Liver (tissue), 9 donors: ENCODE measurements around the gene C19orf44. TPM values are rescaled to one million over a fixed set of nuclear protein-coding genes. Genes with fewer than 3 reads are reported as not detected.

ENCODE experiments used
- DNase-seq: peaks from one replicate; pipeline ENCODE4 v3.0.0-alpha.2; 2017; ENCODE audit warnings: low spot score
- H3K27ac ChIP-seq, 2 donors: one replicate each; pipeline ENCODE4 v1.7.0; 2013; ENCODE audit warnings: inconsistent platforms in 2 of 2, low read length in 2 of 2, control low read depth in 1 of 2, low read depth in 1 of 2, mild to moderate bottlenecking in 1 of 2
- H3K27me3 ChIP-seq, 4 donors: one replicate each; pipeline versions ENCODE4 v1.6.1 to v1.7.0; 2013; ENCODE audit warnings: low read length in 3 of 4, inconsistent platforms in 1 of 4, mild to moderate bottlenecking in 1 of 4, moderate library complexity in 1 of 4; ENCODE audit not compliant: control insufficient read depth in 4 of 4, insufficient read depth in 4 of 4
- H3K36me3 ChIP-seq, 4 donors: one replicate each; pipeline versions ENCODE4 v1.6.1 to v1.7.0; 2013; ENCODE audit warnings: low read length in 3 of 4, mild to moderate bottlenecking in 3 of 4, low read depth in 1 of 4, moderate library complexity in 1 of 4; ENCODE audit not compliant: control insufficient read depth in 4 of 4, insufficient read depth in 3 of 4
- H3K4me1 ChIP-seq, 4 donors: one replicate each; pipeline versions ENCODE4 v1.6.1 to v1.7.0; 2013; ENCODE audit warnings: low read length in 3 of 4, mild to moderate bottlenecking in 3 of 4, moderate library complexity in 1 of 4; ENCODE audit not compliant: control insufficient read depth in 4 of 4, insufficient read depth in 4 of 4
- H3K4me3 ChIP-seq, 3 donors: one replicate each; pipeline versions ENCODE4 v1.6.1 to v1.7.0; 2013; ENCODE audit warnings: low read length in 3 of 3, control low read depth in 1 of 3, low read depth in 1 of 3, mild to moderate bottlenecking in 1 of 3
- H3K9ac ChIP-seq, 2 donors: one replicate each; pipeline ENCODE4 v1.7.0; 2013; ENCODE audit warnings: low read length in 2 of 2, mild to moderate bottlenecking in 2 of 2, moderate library complexity in 2 of 2, control low read depth in 1 of 2, low read depth in 1 of 2
- H3K9me3 ChIP-seq, 4 donors: one replicate each; pipeline versions ENCODE4 v1.6.1 to v1.7.0; 2013; ENCODE audit warnings: low read length in 3 of 4; ENCODE audit not compliant: control insufficient read depth in 4 of 4
- ATF3 ChIP-seq: IDR thresholded peaks from 2 replicates; pipeline ENCODE4 v1.6.1; 2016; ENCODE audit warnings: antibody characterized with exemption
- EGR1 ChIP-seq, 2 donors: IDR thresholded peaks; 2 replicates each; pipeline ENCODE4 v1.6.1; 2016 to 2018; ENCODE audit warnings: antibody characterized with exemption in 2 of 2, low read depth in 2 of 2
- FOXA1 ChIP-seq: IDR thresholded peaks from 2 replicates; pipeline ENCODE4 v1.6.1; 2016; ENCODE audit warnings: antibody characterized with exemption
- FOXA2 ChIP-seq: IDR thresholded peaks from 2 replicates; pipeline ENCODE4 v1.6.1; 2016; ENCODE audit warnings: antibody characterized with exemption
- GABPA ChIP-seq, 2 donors: IDR thresholded peaks in 1 of 2; conservative IDR thresholded peaks in 1 of 2; 2 replicates each; pipeline ENCODE4 v1.6.1; 2016; ENCODE audit warnings: antibody characterized with exemption in 2 of 2, mild to moderate bottlenecking in 1 of 2, moderate library complexity in 1 of 2
- HNF4G ChIP-seq: IDR thresholded peaks from 2 replicates; pipeline ENCODE4 v1.6.1; 2016; ENCODE audit warnings: antibody characterized with exemption
- JUND ChIP-seq, 2 donors: IDR thresholded peaks; 2 replicates each; pipeline ENCODE4 v1.6.1; 2016; ENCODE audit warnings: antibody characterized with exemption in 2 of 2
- NR2F2 ChIP-seq: IDR thresholded peaks from 2 replicates; pipeline ENCODE4 v1.6.1; 2016; ENCODE audit warnings: antibody characterized with exemption
- RAD21 ChIP-seq, 2 donors: IDR thresholded peaks; 2 replicates each; pipeline ENCODE4 v1.6.1; 2016; ENCODE audit warnings: antibody characterized with exemption in 2 of 2, mild to moderate bottlenecking in 2 of 2
- RXRA ChIP-seq, 2 donors: IDR thresholded peaks; 2 replicates each; pipeline ENCODE4 v1.6.1; 2017 to 2018; ENCODE audit warnings: antibody characterized with exemption in 2 of 2, mild to moderate bottlenecking in 1 of 2
- TAF1 ChIP-seq: conservative IDR thresholded peaks from 2 replicates; pipeline ENCODE4 v1.6.1; 2016; ENCODE audit warnings: antibody characterized with exemption, mild to moderate bottlenecking
- YY1 ChIP-seq: IDR thresholded peaks from 2 replicates; pipeline ENCODE4 v1.6.1; 2016; ENCODE audit warnings: antibody characterized with exemption, mild to moderate bottlenecking
- WGBS: extraction: QIAGEN DNeasy Blood & Tissue Kit; methylation state at CpG from one replicate; pipeline ENCODE4 v1.1.7; 2013; 5-methylcytosine and 5-hydroxymethylcytosine counted together
- polyA plus RNA-seq, 2 donors: library from polyadenylated mRNA; stranded (reverse) in 1 of 2; unstranded in 1 of 2; fragments of 200-250 nt in 1 of 2; fragments of >200 nt in 1 of 2; fragmentation: Nextera tagmentation in 1 of 2; extraction: Ambion mirVana in 1 of 2; gene quantifications; one replicate each; pipeline versions ENCODE4 v1.2.1 to v1.2.3, GENCODE V29; 2013 to 2015
- total RNA-seq, 2 donors: library from RNA; depleted of rRNA; stranded (reverse); fragments of >200 nt; gene quantifications; one replicate each; pipeline ENCODE4 v1.2.3, GENCODE V29; 2014
- TF ChIP-seq, protein P1 (sequence below): fragments of 150-350 bp; IDR thresholded peaks from 2 replicates; pipeline ENCODE4 v1.5.1; 2017; ENCODE audit warnings: improper control_type of control experiment, low read depth, low read length; ENCODE audit not compliant: missing input control
- TF ChIP-seq, protein P2 (sequence below): IDR thresholded peaks from 2 replicates; pipeline ENCODE4 v1.6.1; 2016; ENCODE audit warnings: antibody characterized with exemption, mild to moderate bottlenecking
- TF ChIP-seq, protein P3 (sequence below): IDR thresholded peaks from 2 replicates; pipeline ENCODE4 v1.6.1; 2016; ENCODE audit warnings: antibody characterized with exemption
- donor health status: healthy.
- donor health status: healthy.
- donor health status: healthy.
- donor health status: healthy.
- donor health status: healthy.

C19orf44 gene
- total and polyA plus RNA-seq, 4 donors = 0.89 to 3.0 (median 1.3) TPM

DNA sequence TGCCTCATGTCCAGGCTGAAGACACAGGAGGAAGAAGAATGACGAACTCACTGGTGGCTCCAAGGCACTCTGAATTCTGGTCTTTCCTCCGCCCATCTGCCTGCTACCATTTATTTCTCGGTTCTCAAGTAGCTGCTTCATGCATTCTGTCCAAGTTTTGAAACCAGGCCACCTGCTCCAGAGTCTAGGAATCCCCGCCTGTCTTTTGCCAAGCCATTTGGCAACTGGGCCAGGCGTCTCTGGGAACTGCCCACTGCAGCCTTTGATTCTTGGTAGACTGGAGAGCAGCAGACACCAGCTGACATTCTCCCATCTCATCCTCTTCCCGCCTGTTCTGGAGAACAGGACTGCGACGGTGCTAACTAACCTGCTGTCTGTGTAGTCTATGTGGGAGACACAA is 65.2 kb downstream of the C19orf44 start:
- peaks cover 14 to 47% (median 32%) of the 10 kb centered on the region in 4 donors for H3K36me3 ChIP-seq
- no peak overlapping the region for H3K9ac ChIP-seq
- H3K4me3 ChIP-seq = no peak overlapping the region
- no peak overlapping the region for H3K27ac ChIP-seq
- DNase-seq = no peak
- no peaks in the 10 kb centered on the region for H3K4me1 ChIP-seq
- H3K27me3 ChIP-seq = no peaks in the 10 kb centered on the region
- TF ChIP-seq YY1 (no peak), ATF3 (no peak), FOXA1 (no peak), GABPA (IDR thresholded peaks at IDR 0.05 in 1 of 2, conservative IDR thresholded peaks at IDR 0.05 in 1 of 2) (no peak), RXRA (IDR thresholded peaks at IDR 0.05) (no peak), RAD21 (IDR thresholded peaks at IDR 0.05) (no peak), FOXA2 (no peak), EGR1 (IDR thresholded peaks at IDR 0.05; ENCODE audit: low read depth in 2 of 2) (no peak), HNF4G (no peak)
- TF ChIP-seq, protein P1, sequence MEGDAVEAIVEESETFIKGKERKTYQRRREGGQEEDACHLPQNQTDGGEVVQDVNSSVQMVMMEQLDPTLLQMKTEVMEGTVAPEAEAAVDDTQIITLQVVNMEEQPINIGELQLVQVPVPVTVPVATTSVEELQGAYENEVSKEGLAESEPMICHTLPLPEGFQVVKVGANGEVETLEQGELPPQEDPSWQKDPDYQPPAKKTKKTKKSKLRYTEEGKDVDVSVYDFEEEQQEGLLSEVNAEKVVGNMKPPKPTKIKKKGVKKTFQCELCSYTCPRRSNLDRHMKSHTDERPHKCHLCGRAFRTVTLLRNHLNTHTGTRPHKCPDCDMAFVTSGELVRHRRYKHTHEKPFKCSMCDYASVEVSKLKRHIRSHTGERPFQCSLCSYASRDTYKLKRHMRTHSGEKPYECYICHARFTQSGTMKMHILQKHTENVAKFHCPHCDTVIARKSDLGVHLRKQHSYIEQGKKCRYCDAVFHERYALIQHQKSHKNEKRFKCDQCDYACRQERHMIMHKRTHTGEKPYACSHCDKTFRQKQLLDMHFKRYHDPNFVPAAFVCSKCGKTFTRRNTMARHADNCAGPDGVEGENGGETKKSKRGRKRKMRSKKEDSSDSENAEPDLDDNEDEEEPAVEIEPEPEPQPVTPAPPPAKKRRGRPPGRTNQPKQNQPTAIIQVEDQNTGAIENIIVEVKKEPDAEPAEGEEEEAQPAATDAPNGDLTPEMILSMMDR = no peak
- no peaks in the 10 kb centered on the region for H3K9me3 ChIP-seq
- WGBS = 94% methylated on average over 8 of the region's 8 CpGs

- H3K4me3 ChIP-seq = no peak overlapping the region
- H3K4me1 ChIP-seq = no peaks in the 10 kb centered on the region
- no peak for TF ChIP-seq FOXA1
- TF ChIP-seq ATF3 = no peak
- TF ChIP-seq JUND (IDR thresholded peaks at IDR 0.05) = no peak
- TF ChIP-seq RXRA (IDR thresholded peaks at IDR 0.05) = no peak
- no peaks in the 10 kb centered on the region for H3K27me3 ChIP-seq
- no peaks in the 10 kb centered on the region for H3K9me3 ChIP-seq
- DNase-seq = no peak
- no peak overlapping the region for H3K9ac ChIP-seq
- peaks cover 13 to 57% (median 37%) of the 10 kb centered on the region in 4 donors for H3K36me3 ChIP-seq
- no peak overlapping the region for H3K27ac ChIP-seq
- WGBS = 97% methylated on average over 6 of the region's 6 CpGs
Observed at GRCh38 chr19:16562608-16563025, 66.4 kb downstream of the C19orf44 start.

DNA sequence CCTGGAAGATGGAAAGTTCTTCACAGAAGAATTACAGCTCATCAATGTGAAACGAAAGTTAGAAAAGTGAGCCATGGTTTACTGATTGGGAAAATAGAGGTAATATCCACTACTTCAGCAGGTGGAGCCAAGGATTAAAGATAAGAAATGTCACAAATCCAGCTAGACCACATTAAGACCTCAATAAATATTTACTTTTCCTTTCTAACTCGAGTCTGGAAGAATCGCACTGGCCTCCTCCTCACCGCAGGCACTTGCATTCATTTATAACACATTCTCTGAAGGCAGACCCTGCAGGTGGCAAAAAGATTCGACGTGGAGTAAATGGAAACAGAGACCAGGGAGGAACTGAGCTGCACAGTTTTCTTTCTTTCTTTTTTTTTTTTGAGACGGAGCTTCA is 68.6 kb downstream of the C19orf44 start:
- H3K9ac ChIP-seq = no peak overlapping the region
- H3K27me3 ChIP-seq = no peaks in the 10 kb centered on the region
- TF ChIP-seq GABPA (IDR thresholded peaks at IDR 0.05 in 1 of 2, conservative IDR thresholded peaks at IDR 0.05 in 1 of 2) (no peak), NR2F2 (no peak), FOXA2 (no peak), JUND (IDR thresholded peaks at IDR 0.05) (no peak), ATF3 (no peak), TAF1 (no peak), YY1 (no peak), RAD21 (IDR thresholded peaks at IDR 0.05) (no peak)
- TF ChIP-seq, protein P2, sequence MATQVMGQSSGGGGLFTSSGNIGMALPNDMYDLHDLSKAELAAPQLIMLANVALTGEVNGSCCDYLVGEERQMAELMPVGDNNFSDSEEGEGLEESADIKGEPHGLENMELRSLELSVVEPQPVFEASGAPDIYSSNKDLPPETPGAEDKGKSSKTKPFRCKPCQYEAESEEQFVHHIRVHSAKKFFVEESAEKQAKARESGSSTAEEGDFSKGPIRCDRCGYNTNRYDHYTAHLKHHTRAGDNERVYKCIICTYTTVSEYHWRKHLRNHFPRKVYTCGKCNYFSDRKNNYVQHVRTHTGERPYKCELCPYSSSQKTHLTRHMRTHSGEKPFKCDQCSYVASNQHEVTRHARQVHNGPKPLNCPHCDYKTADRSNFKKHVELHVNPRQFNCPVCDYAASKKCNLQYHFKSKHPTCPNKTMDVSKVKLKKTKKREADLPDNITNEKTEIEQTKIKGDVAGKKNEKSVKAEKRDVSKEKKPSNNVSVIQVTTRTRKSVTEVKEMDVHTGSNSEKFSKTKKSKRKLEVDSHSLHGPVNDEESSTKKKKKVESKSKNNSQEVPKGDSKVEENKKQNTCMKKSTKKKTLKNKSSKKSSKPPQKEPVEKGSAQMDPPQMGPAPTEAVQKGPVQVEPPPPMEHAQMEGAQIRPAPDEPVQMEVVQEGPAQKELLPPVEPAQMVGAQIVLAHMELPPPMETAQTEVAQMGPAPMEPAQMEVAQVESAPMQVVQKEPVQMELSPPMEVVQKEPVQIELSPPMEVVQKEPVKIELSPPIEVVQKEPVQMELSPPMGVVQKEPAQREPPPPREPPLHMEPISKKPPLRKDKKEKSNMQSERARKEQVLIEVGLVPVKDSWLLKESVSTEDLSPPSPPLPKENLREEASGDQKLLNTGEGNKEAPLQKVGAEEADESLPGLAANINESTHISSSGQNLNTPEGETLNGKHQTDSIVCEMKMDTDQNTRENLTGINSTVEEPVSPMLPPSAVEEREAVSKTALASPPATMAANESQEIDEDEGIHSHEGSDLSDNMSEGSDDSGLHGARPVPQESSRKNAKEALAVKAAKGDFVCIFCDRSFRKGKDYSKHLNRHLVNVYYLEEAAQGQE = no peak
- TF ChIP-seq, protein P3, sequence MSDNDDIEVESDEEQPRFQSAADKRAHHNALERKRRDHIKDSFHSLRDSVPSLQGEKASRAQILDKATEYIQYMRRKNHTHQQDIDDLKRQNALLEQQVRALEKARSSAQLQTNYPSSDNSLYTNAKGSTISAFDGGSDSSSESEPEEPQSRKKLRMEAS = no peak
- TF ChIP-seq, protein P1 = no peak
- H3K9me3 ChIP-seq = no peaks in the 10 kb centered on the region
- H3K4me1 ChIP-seq = no peaks in the 10 kb centered on the region
- WGBS = 82% methylated on average over 7 of the region's 7 CpGs
- DNase-seq = no peak
- H3K36me3 ChIP-seq = peaks cover 14 to 57% (median 35%) of the 10 kb centered on the region in 4 donors
- H3K27ac ChIP-seq = no peak overlapping the region
- H3K4me3 ChIP-seq = no peak overlapping the region
